Tibial nerve (tissue), 4 donors: Measurements from ENCODE around the gene CUTA. TPM values are rescaled to one million over a fixed set of nuclear protein-coding genes. Genes with fewer than 3 reads are reported as not detected.
A peak's percentile ranks its signal among the peaks of the same experiment; 100 is the strongest.

Experiments
- DNase-seq, 2 donors: peaks; one replicate each; pipeline ENCODE4 v3.0.0-alpha.2; 2019; ENCODE audit warnings: low spot score in 2 of 2
- H3K27ac ChIP-seq, 4 donors: fragments of 200-600 bp; sonication (generic) in 3 of 4; one replicate each; pipeline ENCODE4 v1.5.1; 2017 to 2019; ENCODE audit warnings: mild to moderate bottlenecking in 1 of 4
- H3K27me3 ChIP-seq, 2 donors: fragments of 200-600 bp; sonication (generic) in 1 of 2; one replicate each; pipeline versions ENCODE4 v1.5.1 to v1.6.0; 2017 to 2019
- H3K36me3 ChIP-seq, 3 donors: fragments of 200-600 bp; sonication (generic); one replicate each; pipeline ENCODE4 v1.5.1; 2018 to 2019
- H3K4me1 ChIP-seq, 4 donors: fragments of 200-600 bp; sonication (generic) in 3 of 4; one replicate each; pipeline ENCODE4 v1.5.1; 2017 to 2019
- H3K4me3 ChIP-seq, 4 donors: fragments of 200-600 bp; sonication (generic) in 3 of 4; one replicate each; pipeline ENCODE4 v1.5.1; 2017 to 2019; ENCODE audit warnings: mild to moderate bottlenecking in 1 of 4, moderate library complexity in 1 of 4
- H3K9me3 ChIP-seq, 4 donors: fragments of 200-600 bp; sonication (generic) in 3 of 4; one replicate each; pipeline ENCODE4 v1.5.1; 2017 to 2019
- EP300 ChIP-seq, 2 donors: sonication (generic); formaldehyde crosslinking; IDR thresholded peaks; one replicate each; pipeline ENCODE4 v1.6.1; 2017; ENCODE audit warnings: antibody characterized with exemption in 2 of 2, mild to moderate bottlenecking in 1 of 2
- POLR2A ChIP-seq, 2 donors: fragments of 450-650 bp; IDR thresholded peaks; one replicate each; pipeline ENCODE4 v1.6.1; 2017; ENCODE audit warnings: antibody characterized with exemption in 2 of 2, mild to moderate bottlenecking in 2 of 2, moderate library complexity in 2 of 2
- WGBS, 2 donors: methylation state at CpG; one replicate each; pipeline ENCODE4 v1.1.5; 2018; 5-methylcytosine and 5-hydroxymethylcytosine counted together
- total RNA-seq, 4 donors: library from RNA; depleted of rRNA; stranded (reverse); fragments of >200 nt; gene quantifications; one replicate each; pipeline ENCODE4 v1.1.0, GENCODE V29; 2016
- TF ChIP-seq, protein P1 (sequence below), 5 experiments: fragments of 200-600 bp in 3 of 5; fragments of 450-650 bp in 2 of 5; sonication (generic) in 3 of 5; IDR thresholded peaks; one replicate each; pipeline ENCODE4 v1.5.1; 2016 to 2019; ENCODE audit warnings: antibody characterized with exemption in 5 of 5, mild to moderate bottlenecking in 3 of 5, moderate library complexity in 2 of 5

The CUTA gene, protein sequence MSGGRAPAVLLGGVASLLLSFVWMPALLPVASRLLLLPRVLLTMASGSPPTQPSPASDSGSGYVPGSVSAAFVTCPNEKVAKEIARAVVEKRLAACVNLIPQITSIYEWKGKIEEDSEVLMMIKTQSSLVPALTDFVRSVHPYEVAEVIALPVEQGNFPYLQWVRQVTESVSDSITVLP
- 100 to 1,000 TPM; 110 to 161 (median 154) TPM for total RNA-seq

DNA sequence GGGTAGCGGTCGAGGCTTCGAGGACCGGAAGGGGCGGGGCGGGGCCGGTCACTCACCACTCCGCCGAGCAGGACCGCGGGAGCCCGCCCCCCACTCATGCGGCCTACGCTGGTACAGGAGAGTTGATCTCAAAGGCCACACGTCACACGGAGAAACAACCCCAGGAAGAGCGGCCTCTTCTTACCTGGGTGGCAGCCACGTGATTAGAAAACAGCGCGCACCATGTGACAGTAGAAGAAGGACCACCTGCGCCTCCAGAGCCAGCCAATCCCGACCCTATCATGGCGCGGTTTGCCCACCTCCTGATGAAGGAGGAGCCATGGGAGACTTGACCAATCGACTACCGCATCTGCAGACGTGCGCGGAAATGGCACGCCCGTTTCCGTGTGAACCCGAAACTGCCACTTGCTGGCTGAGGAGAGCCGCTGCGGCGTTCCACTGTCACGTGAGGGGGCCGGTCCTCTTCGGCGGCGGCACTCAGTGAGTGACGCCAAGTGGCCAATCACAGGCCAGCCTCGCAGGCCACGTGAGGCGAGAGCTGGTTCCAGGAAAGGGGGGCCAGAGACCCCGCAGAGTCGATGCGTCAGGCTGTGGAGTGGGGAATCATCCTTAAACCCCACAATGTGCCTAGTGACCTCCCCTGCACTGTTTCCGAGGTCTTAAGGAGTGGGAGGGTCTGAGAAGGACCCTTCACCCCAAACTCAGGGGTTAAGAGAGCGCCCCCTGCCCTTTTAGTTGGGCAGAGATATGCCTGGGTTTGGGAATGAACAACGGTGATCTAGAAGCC, at the start of gene CUTA:
Gene CUTA (minus strand): TSS at position 205 of the 787 bp plus-strand sequence. CDS start 107 bp downstream, at position 98.
- peak; percentile 96 to 98 for DNase-seq
- H3K27me3 ChIP-seq, result no peaks in the 10 kb centered on the region
- 1 to 2% methylated on average over 39 to 47 of the region's 51 CpGs for WGBS, 2 donors
- H3K9me3 ChIP-seq, result no peaks in the 10 kb centered on the region
- peaks cover 0 to 64% (median 23%) of the 10 kb centered on the region in 4 donors for H3K4me1 ChIP-seq
- H3K36me3 ChIP-seq, result peaks cover 0 to 34% (median 10%) of the 10 kb centered on the region in 3 donors
- TF ChIP-seq POLR2A (IDR thresholded peaks at IDR 0.05) (peak; percentile 76 to 89), EP300 (IDR thresholded peaks at IDR 0.05) (peak; percentile 97 to 98)
- TF ChIP-seq, protein P1, sequence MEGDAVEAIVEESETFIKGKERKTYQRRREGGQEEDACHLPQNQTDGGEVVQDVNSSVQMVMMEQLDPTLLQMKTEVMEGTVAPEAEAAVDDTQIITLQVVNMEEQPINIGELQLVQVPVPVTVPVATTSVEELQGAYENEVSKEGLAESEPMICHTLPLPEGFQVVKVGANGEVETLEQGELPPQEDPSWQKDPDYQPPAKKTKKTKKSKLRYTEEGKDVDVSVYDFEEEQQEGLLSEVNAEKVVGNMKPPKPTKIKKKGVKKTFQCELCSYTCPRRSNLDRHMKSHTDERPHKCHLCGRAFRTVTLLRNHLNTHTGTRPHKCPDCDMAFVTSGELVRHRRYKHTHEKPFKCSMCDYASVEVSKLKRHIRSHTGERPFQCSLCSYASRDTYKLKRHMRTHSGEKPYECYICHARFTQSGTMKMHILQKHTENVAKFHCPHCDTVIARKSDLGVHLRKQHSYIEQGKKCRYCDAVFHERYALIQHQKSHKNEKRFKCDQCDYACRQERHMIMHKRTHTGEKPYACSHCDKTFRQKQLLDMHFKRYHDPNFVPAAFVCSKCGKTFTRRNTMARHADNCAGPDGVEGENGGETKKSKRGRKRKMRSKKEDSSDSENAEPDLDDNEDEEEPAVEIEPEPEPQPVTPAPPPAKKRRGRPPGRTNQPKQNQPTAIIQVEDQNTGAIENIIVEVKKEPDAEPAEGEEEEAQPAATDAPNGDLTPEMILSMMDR (IDR thresholded peaks at IDR 0.05), result peak; percentile 34 to 78 (median 54)
- peak within 1 kb of the TSS; percentile 64 to 84 (median 77) for H3K4me3 ChIP-seq
- peak within 1 kb of the TSS; percentile 97 to 98 (median 97) for H3K27ac ChIP-seq

- no peak for DNase-seq
- no peaks in the 10 kb centered on the region for H3K27me3 ChIP-seq
- no peak overlapping the region for H3K4me3 ChIP-seq
- H3K27ac ChIP-seq, result no peak overlapping the region
- H3K9me3 ChIP-seq, result no peaks in the 10 kb centered on the region
- H3K36me3 ChIP-seq, result no peaks in the 10 kb centered on the region
- H3K4me1 ChIP-seq, result no peaks in the 10 kb centered on the region
- TF ChIP-seq, protein P1 (IDR thresholded peaks at IDR 0.05), result no peak
- TF ChIP-seq POLR2A (IDR thresholded peaks at IDR 0.05), result no peak
- TF ChIP-seq EP300 (IDR thresholded peaks at IDR 0.05), result no peak
- WGBS, 2 donors, result 75 to 78% methylated on average over 7 of the region's 7 CpGs
Observed at GRCh38 chr6:33467091-33467490, 49.2 kb upstream of the CUTA start.

DNA sequence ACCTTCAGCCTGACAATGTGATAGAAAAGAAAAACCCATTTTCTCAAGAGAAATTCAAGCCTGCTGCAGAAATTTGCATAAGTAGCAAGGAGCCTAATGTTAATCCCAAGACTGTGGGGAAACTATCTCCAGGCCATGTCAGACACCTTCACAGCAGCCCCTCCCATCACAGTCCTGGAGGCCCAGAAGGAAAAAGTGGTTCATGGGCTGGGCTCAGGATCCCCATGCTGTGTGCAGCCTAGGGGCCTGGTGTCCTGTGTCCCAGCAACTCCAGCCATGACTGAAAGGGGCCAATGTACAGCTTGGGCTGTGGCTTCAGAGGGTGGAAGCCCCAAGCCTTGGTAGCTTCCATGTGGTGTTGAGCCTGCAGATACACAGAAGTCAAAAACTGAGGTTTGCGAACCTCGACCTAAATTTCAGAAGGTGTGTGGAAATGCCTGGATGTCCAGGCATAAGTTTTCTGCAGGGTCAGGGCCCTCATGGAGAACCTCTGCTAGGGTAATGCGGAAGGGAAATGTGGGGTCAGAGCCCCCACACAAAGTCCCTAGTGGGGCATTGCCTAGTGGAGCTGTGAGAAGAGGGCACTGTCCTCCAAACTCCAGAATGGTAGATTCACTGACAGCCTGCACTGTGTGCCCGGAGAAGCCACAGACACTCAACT, 48.3 kb upstream of the CUTA start:
- TF ChIP-seq, protein P1 (IDR thresholded peaks at IDR 0.05), result no peak
- TF ChIP-seq POLR2A (IDR thresholded peaks at IDR 0.05) (no peak), EP300 (IDR thresholded peaks at IDR 0.05) (no peak)
- 89 to 93% methylated on average over 4 of the region's 4 CpGs for WGBS, 2 donors

DNA sequence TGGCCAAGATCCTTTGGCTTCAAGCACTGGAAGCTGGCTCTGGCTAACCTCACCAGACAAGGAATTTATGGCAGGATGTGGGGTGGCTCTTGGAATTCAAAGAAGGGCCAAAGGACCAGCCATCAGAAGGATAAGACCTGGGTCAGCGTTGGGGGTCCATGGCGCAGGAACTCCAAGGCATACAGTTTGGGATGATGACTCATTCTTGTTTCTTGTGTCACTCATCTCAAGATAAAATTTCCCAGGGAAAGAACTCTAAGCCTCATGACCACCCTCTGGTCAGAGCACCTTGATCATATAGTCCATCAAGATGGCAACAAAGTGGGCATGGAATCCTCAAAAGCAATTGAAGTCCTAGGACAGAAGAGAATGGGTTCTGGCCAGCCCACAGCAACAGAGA, 41.3 kb upstream of the CUTA start:
- Histone ChIP-seq H3K4me1 (peaks cover 0 to 11% (median 5%) of the 10 kb centered on the region in 4 donors), H3K27ac (no peak overlapping the region), H3K36me3 (peaks cover 0 to 29% (median 4%) of the 10 kb centered on the region in 3 donors), H3K9me3 (no peaks in the 10 kb centered on the region), H3K4me3 (no peak overlapping the region), H3K27me3 (no peaks in the 10 kb centered on the region)
- DNase-seq, result no peak
- 95% methylated on average over 2 of the region's 2 CpGs for WGBS, 2 donors
- TF ChIP-seq, protein P1 (IDR thresholded peaks at IDR 0.05), result no peak
- TF ChIP-seq EP300 (IDR thresholded peaks at IDR 0.05), result no peak
- TF ChIP-seq POLR2A (IDR thresholded peaks at IDR 0.05), result no peak

More for the DNA sequence above, 48.3 kb upstream of the CUTA start:
- Histone ChIP-seq H3K4me3 (no peak overlapping the region), H3K27me3 (no peaks in the 10 kb centered on the region), H3K4me1 (no peaks in the 10 kb centered on the region), H3K9me3 (no peaks in the 10 kb centered on the region), H3K36me3 (no peaks in the 10 kb centered on the region), H3K27ac (no peak overlapping the region)
- no peak for DNase-seq
